ENCODE data around the gene CLEC18A.
"Not testable (repeated sequence)": the region's sequence is repeated elsewhere in the genome, so short reads cannot be mapped to it uniquely, and the experiment has no call there.

The CLEC18A gene

GRCh38 chr16:69951672-69952031 is 518 bp downstream of the CLEC18A start:
- not testable (repeated sequence) for DNase-seq (ENCODE audit: low read depth in 3 of 3)

GRCh38 chr16:69952116-69952515 is 982 bp downstream of the CLEC18A start:
- DNase-seq (ENCODE audit: low read depth in 3 of 3): not testable (repeated sequence)

- not testable (repeated sequence) for DNase-seq (ENCODE audit: low read depth in 3 of 3)
Measured at GRCh38 chr16:69952572-69953355, 1.6 kb downstream of the CLEC18A start.

- DNase-seq (ENCODE audit: low read depth in 3 of 3): not testable (repeated sequence)
Measured at GRCh38 chr16:69954241-69954640, 3.1 kb downstream of the CLEC18A start.

- not testable (repeated sequence) for DNase-seq (ENCODE audit: low read depth in 3 of 3)
Measured at GRCh38 chr16:69963312-69963711, 12.2 kb downstream of the CLEC18A start.

- not testable (repeated sequence) for DNase-seq (ENCODE audit: low read depth in 3 of 3)
Measured at GRCh38 chr16:69964960-69965660, 14.0 kb downstream of the CLEC18A start.

GRCh38 chr16:69965661-69966054 is 14.5 kb downstream of the CLEC18A start:
- DNase-seq (ENCODE audit: low read depth in 3 of 3): not testable (repeated sequence)

GRCh38 chr16:69967688-69968087 is 16.6 kb downstream of the CLEC18A start:
- DNase-seq (ENCODE audit: low read depth in 3 of 3): not testable (repeated sequence)

- not testable (repeated sequence) for DNase-seq (ENCODE audit: low read depth in 3 of 3)
Measured at GRCh38 chr16:69968125-69968524, 17.0 kb downstream of the CLEC18A start.

GRCh38 chr16:69969657-69970056 is 18.5 kb downstream of the CLEC18A start:
- DNase-seq (ENCODE audit: low read depth in 3 of 3): not testable (repeated sequence)

- not testable (repeated sequence) for DNase-seq (ENCODE audit: low read depth in 3 of 3)
Measured at GRCh38 chr16:69972120-69972519, 21.0 kb downstream of the CLEC18A start.

GRCh38 chr16:69972935-69973334 is 21.8 kb downstream of the CLEC18A start:
- DNase-seq (ENCODE audit: low read depth in 3 of 3): not testable (repeated sequence)

GRCh38 chr16:69985196-69985595 is 34.1 kb downstream of the CLEC18A start:
- not testable (repeated sequence) for DNase-seq (ENCODE audit: low read depth in 3 of 3)

- DNase-seq (ENCODE audit: low read depth in 3 of 3): not testable (repeated sequence)
Measured at GRCh38 chr16:69997956-69998355, 46.8 kb downstream of the CLEC18A start.

GRCh38 chr16:69999801-70000200 is 48.7 kb downstream of the CLEC18A start:
- not testable (repeated sequence) for DNase-seq (ENCODE audit: low read depth in 3 of 3)

GRCh38 chr16:70003511-70003910 is 52.4 kb downstream of the CLEC18A start:
- DNase-seq (ENCODE audit: low read depth in 3 of 3): not testable (repeated sequence)

- not testable (repeated sequence) for DNase-seq (ENCODE audit: low read depth in 3 of 3)
Measured at GRCh38 chr16:70008604-70009003, 57.5 kb downstream of the CLEC18A start.

- not testable (repeated sequence) for DNase-seq (ENCODE audit: low read depth in 3 of 3)
Measured at GRCh38 chr16:70010615-70011014, 59.5 kb downstream of the CLEC18A start.

- DNase-seq (ENCODE audit: low read depth in 3 of 3): not testable (repeated sequence)
Measured at GRCh38 chr16:70011120-70011519, 60.0 kb downstream of the CLEC18A start.

GRCh38 chr16:70012354-70012753 is 61.2 kb downstream of the CLEC18A start:
- not testable (repeated sequence) for DNase-seq (ENCODE audit: low read depth in 3 of 3)

- not testable (repeated sequence) for DNase-seq (ENCODE audit: low read depth in 3 of 3)
Measured at GRCh38 chr16:70012951-70013350, 61.8 kb downstream of the CLEC18A start.
